B cell (primary cell): ENCODE results near the gene MAGEA11.

ENCODE experiments used
- CTCF ChIP-seq: fragments of 200-600 bp; IDR thresholded peaks from one replicate; pipeline ENCODE4 v1.8.0; 2022; ENCODE audit warnings: antibody characterized with exemption, mild to moderate bottlenecking
- EZH2 ChIP-seq: IDR thresholded peaks from 2 replicates; pipeline ENCODE4 v1.6.1; 2012; ENCODE audit warnings: borderline replicate concordance, low read depth, mild to moderate bottlenecking, moderate library complexity, low read length; ENCODE audit not compliant: insufficient read depth, poor library complexity, severe bottlenecking

GRCh38 chrX:149713279-149714050 is 1.6 kb downstream of the MAGEA11 start:
- TF ChIP-seq CTCF (no peak), EZH2 (no peak)
